NT2/D1 (cell line): ENCODE measurements around the gene NDST1.

ENCODE experiments used
- DNase-seq: peaks from one replicate; pipeline ENCODE4 v3.0.0-alpha.2; 2011; ENCODE audit warnings: low read depth, low spot score
- H3K27me3 ChIP-seq: 2 replicates; pipeline ENCODE4 v1.6.0; 2011; ENCODE audit warnings: mild to moderate bottlenecking; ENCODE audit not compliant: insufficient read length, insufficient read depth
- H3K36me3 ChIP-seq: 2 replicates; pipeline ENCODE4 v1.6.1; 2011; ENCODE audit warnings: mild to moderate bottlenecking, low read length, mixed read lengths; ENCODE audit not compliant: insufficient read depth, insufficient read length
- H3K4me1 ChIP-seq: 2 replicates; pipeline ENCODE4 v1.5.1; 2011; ENCODE audit not compliant: insufficient read depth, insufficient read length
- H3K4me3 ChIP-seq: 2 replicates; pipeline ENCODE4 v1.5.1; 2011; ENCODE audit warnings: low read depth; ENCODE audit not compliant: insufficient read length
- H3K9ac ChIP-seq: 2 replicates; pipeline ENCODE4 v1.6.0; 2011; ENCODE audit warnings: low read depth; ENCODE audit not compliant: insufficient read length
- H3K9me3 ChIP-seq: 2 replicates; pipeline ENCODE4 v1.5.1; 2011; ENCODE audit warnings: mild to moderate bottlenecking, low read length; ENCODE audit not compliant: insufficient read depth
- SUZ12 ChIP-seq: IDR thresholded peaks from 2 replicates; pipeline ENCODE4 v1.6.1; 2011; ENCODE audit not compliant: insufficient read length, insufficient read depth; ENCODE audit errors: extremely low read depth
- YY1 ChIP-seq: IDR thresholded peaks from 2 replicates; pipeline ENCODE4 v1.6.1; 2011; ENCODE audit not compliant: insufficient read length, insufficient read depth
- ZNF274 ChIP-seq: IDR thresholded peaks from 2 replicates; pipeline ENCODE4 v1.6.1; 2011; ENCODE audit warnings: mild to moderate bottlenecking, low read depth, low read length

Gene NDST1

DNA sequence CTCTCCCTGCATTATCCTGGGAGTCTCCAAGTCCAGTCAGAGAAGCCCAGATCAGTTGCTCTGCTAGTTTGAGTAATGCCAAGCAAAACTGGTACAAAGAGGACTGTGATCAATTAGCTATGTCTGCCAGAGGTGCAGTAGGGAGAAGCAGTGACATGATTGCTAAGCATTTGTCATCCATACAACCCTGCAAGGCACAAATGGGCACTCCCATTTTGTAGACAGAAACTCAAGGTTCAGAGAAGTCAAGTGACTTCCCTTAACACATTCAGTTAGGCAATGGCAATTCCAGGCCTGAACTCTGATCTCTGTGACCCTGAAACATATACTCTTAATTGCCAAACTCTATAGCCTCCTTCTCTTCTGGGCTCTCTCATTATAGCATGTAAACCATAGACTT is 34.0 kb downstream of the NDST1 start:
- H3K36me3 ChIP-seq, result peaks cover 89% of the 10 kb centered on the region
- TF ChIP-seq YY1 (no peak), SUZ12 (no peak), ZNF274 (no peak)
- DNase-seq, result no peak

DNA sequence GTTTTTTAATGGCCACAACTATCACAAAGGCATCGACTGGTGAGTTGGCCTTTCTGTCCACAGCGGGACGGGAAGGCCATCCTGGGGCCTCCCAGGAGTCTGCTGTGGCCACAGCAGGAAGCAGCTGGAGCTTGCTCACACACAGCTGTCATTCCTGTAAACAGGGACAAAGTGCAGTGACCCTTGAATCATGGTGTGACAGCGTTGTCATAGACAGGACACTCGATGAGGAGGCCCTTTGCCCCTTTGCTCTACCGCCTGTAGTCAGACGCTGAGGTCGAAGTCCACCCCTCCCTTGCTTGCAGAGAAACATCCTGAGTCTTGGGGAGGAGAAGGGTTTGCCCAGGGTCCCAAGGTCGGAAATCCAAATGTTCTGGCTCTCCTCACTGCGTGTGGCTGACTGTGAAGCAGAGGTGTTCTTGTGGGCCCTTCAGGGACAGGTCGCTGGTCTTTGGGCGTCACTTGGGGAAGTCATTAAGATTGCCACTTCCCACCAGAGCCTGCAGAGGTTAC is 35.1 kb downstream of the NDST1 start:
- H3K4me3 ChIP-seq, result no peak overlapping the region
- peaks cover 2% of the 10 kb centered on the region for H3K4me1 ChIP-seq
- no peaks in the 10 kb centered on the region for H3K9me3 ChIP-seq
- no peaks in the 10 kb centered on the region for H3K27me3 ChIP-seq
- peaks cover 90% of the 10 kb centered on the region for H3K36me3 ChIP-seq
- TF ChIP-seq ZNF274 (no peak), SUZ12 (no peak), YY1 (no peak)
- no peak for DNase-seq
- H3K9ac ChIP-seq, result no peak overlapping the region

More for the DNA sequence above, 34.0 kb downstream of the NDST1 start:
- Histone ChIP-seq H3K27me3 (no peaks in the 10 kb centered on the region), H3K9ac (no peak overlapping the region), H3K4me1 (peaks cover 2% of the 10 kb centered on the region), H3K9me3 (no peaks in the 10 kb centered on the region), H3K4me3 (no peak overlapping the region)

DNA sequence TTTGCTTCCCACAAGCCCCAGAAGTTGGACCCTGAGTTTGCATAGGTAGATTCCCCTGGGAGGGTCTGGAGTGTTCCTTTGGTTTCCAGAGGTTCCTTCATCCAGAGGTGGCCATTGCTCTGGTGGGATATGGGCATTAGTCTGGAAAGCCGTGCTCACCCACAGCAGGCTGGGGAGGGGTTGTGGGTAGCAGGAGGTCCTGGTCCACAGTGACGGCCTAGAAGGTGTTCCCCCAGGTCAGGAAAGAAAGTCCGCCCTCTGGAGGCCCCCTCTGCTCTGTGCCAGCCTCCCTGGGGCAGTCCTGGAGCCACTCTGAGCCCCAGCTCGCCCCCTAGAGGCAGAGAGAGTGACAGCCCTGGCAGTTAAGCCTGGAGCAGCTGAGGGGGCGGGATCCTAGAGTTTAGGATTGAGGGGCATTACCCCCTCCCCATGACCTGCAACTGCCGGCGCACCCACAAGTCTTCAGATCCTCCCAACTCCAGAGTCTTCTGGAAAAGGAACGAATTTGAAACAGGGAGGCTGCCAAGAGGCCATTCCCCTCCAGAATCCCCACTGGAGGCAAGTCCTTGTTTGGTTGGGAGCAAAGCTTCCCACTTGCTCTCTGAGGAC is 36.8 kb downstream of the NDST1 start:
- H3K27me3 ChIP-seq, result no peaks in the 10 kb centered on the region
- H3K36me3 ChIP-seq, result peaks cover 86% of the 10 kb centered on the region
- peaks cover 2% of the 10 kb centered on the region for H3K4me1 ChIP-seq
- H3K4me3 ChIP-seq, result no peak overlapping the region
- no peaks in the 10 kb centered on the region for H3K9me3 ChIP-seq
- TF ChIP-seq SUZ12 (no peak), ZNF274 (no peak), YY1 (no peak)
- no peak overlapping the region for H3K9ac ChIP-seq
- peak; percentile 67 for DNase-seq

DNA sequence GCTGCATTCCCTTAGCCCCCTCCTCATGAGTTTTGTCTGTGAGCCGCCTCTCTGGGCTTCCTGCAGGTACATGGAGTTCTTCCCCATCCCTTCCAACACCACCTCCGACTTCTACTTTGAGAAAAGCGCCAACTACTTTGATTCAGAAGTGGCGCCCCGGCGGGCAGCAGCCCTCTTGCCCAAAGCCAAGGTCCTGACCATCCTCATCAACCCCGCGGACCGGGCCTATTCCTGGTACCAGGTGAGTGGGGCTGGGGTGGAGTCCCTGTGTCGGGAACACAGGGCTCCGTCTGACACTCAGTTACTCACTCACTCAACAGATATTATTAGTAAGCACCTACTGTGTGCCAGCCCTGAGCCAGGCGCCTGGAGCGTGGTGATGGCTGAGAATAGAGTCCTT is 37.3 kb downstream of the NDST1 start:
- TF ChIP-seq ZNF274 (no peak), SUZ12 (no peak), YY1 (no peak)
- no peak for DNase-seq
- H3K4me1 ChIP-seq, result peaks cover 2% of the 10 kb centered on the region
- H3K36me3 ChIP-seq, result peaks cover 86% of the 10 kb centered on the region
- no peaks in the 10 kb centered on the region for H3K9me3 ChIP-seq
- no peak overlapping the region for H3K4me3 ChIP-seq
- H3K27me3 ChIP-seq, result no peaks in the 10 kb centered on the region
- no peak overlapping the region for H3K9ac ChIP-seq

DNA sequence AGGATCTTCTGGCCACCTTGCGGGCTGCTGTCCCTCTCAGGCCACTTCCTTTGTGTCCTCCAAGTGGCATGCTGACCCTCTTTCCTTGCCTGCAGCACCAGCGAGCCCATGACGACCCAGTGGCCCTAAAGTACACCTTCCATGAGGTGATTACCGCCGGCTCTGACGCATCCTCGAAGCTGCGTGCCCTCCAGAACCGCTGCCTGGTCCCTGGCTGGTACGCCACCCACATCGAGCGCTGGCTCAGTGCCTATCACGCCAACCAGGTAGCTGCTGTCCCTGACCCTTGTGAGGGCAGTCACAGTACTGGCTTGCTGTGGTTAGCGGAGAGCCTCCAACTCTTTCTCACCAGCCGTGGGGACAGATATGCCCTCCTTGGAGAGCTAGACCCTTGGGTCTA is 40.2 kb downstream of the NDST1 start:
- TF ChIP-seq ZNF274, result no peak
- TF ChIP-seq SUZ12, result no peak
- no peak for TF ChIP-seq YY1
- no peak for DNase-seq
- no peaks in the 10 kb centered on the region for H3K9me3 ChIP-seq
- peaks cover 85% of the 10 kb centered on the region for H3K36me3 ChIP-seq
- H3K27me3 ChIP-seq, result no peaks in the 10 kb centered on the region
- H3K9ac ChIP-seq, result no peak overlapping the region
- H3K4me1 ChIP-seq, result peaks cover 2% of the 10 kb centered on the region
- H3K4me3 ChIP-seq, result no peak overlapping the region

DNA sequence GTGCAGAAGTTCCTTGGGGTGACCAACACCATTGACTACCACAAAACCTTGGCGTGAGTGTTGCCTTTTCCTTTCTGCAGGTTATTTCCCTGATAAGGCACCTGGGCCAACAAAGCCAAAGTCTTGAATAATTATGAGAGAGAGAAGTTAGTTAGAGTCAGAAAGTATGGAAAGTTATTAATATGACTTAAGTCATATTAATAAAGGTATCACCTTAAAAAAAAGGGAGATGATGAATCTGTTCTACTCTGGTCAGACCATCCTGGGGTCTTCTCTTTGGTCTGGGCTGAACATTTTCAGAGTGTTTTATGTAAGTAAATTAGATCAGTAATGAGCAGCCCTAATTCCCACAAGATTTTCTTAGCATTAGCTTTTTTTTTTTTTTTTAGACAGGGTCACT is 41.8 kb downstream of the NDST1 start:
- Histone ChIP-seq H3K4me3 (no peak overlapping the region), H3K36me3 (peaks cover 90% of the 10 kb centered on the region), H3K4me1 (peaks cover 2% of the 10 kb centered on the region), H3K27me3 (no peaks in the 10 kb centered on the region), H3K9ac (no peak overlapping the region), H3K9me3 (no peaks in the 10 kb centered on the region)
- DNase-seq, result no peak
- TF ChIP-seq ZNF274, result no peak
- TF ChIP-seq SUZ12, result no peak
- no peak for TF ChIP-seq YY1

DNA sequence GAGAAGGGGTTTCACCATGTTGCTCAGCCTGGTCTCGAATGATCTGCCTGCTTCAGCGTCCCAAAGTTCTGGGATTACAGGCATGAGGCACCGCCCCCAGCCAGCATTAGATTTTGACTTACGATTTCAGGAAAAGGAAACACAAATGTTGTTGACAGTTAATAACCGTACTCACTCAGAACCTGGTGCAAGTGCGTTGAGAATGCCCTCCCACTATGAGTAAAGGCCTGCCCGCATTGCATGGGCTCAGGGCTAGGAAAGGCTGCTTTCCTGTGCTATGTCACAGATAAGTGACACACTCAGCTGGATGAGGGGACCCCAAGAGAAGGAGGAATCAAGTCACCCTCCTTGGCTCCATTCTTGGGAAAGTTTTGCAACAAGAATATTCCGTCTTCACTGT is 42.4 kb downstream of the NDST1 start:
- no peak overlapping the region for H3K9ac ChIP-seq
- peaks cover 90% of the 10 kb centered on the region for H3K36me3 ChIP-seq
- no peak for TF ChIP-seq SUZ12
- TF ChIP-seq ZNF274, result no peak
- TF ChIP-seq YY1, result no peak
- no peak for DNase-seq
- H3K27me3 ChIP-seq, result no peaks in the 10 kb centered on the region
- no peaks in the 10 kb centered on the region for H3K4me1 ChIP-seq
- no peaks in the 10 kb centered on the region for H3K9me3 ChIP-seq
- H3K4me3 ChIP-seq, result no peak overlapping the region

DNA sequence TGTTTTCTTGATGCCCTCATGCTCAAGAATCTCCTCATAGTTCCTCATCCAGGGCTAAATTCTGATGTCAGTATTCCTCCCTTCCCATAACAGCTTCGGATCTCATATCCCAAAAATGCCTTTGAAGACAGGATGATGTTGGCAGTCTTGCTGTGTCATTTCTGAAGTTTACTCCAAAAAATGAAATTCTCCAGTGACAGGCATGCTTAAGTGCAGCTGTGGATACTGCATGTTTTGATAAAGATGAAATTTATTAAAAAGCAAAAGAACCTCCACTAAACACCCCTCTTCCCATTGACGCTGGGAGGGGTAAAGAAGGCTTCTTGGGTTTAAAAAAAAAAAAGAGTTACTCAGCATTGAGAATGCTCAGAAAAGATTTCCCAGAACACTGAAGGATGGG is 43.1 kb downstream of the NDST1 start:
- H3K4me1 ChIP-seq, result no peaks in the 10 kb centered on the region
- H3K9me3 ChIP-seq, result no peaks in the 10 kb centered on the region
- H3K4me3 ChIP-seq, result no peak overlapping the region
- H3K36me3 ChIP-seq, result peaks cover 92% of the 10 kb centered on the region
- no peak for TF ChIP-seq SUZ12
- TF ChIP-seq ZNF274, result no peak
- no peak for TF ChIP-seq YY1
- H3K9ac ChIP-seq, result no peak overlapping the region
- no peaks in the 10 kb centered on the region for H3K27me3 ChIP-seq
- DNase-seq, result no peak
